NCI-H774 (cell line): Measurements from ENCODE around the gene PLEKHA6.
"Not testable (repeated sequence)": the region's sequence is repeated elsewhere in the genome, so short reads cannot be mapped to it uniquely, and the experiment has no call there.

Experiments
- DNase-seq: peaks from one replicate; lab custom pipeline; 2025; lab: John Stamatoyannopoulos, UW

The PLEKHA6 gene

DNA sequence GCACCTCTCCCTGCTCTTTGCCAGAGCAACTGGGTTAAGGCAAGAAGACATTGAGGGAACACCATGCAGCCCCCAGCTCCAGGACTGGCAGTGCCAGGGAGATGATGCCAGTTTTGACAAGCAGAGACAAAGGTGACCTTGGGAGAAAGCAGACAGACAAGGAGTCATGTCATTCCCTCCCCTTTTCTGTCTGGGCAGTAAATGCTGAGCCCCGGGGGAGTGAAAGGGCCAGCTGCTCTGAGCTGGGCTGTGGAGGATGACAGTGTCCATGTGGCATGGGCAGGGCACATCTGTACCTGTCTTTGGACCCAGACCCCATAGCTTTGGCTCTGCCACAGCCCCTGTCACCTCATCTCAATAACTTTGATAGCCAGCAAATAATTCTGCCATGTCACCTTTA is 24.2 kb downstream of the PLEKHA6 start:
- no peak for DNase-seq

DNA sequence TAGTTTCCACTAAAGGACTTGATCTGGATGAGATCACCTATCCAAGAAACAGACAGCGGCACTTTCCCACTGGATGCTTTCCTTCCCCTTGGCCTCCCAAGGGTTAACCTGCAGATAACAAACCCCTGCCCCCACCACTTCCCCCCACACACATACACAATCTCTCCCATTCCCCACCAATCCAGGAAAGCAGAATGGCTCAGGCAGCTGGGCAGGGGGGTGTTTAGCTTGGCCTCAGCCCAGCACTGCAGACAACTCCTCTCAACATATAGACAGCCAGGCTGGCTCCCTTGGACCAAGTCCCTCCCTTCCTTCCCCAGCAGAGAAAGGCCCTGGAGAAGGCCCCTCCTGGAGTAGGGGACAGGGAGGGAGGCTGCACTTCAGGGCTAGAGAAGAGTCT is 24.6 kb downstream of the PLEKHA6 start:
- DNase-seq: no peak

- no peak for DNase-seq
Observed at GRCh38 chr1:204334455-204334854, 25.3 kb downstream of the PLEKHA6 start.

GRCh38 chr1:204333427-204333826 is 26.3 kb downstream of the PLEKHA6 start:
- no peak for DNase-seq

DNA sequence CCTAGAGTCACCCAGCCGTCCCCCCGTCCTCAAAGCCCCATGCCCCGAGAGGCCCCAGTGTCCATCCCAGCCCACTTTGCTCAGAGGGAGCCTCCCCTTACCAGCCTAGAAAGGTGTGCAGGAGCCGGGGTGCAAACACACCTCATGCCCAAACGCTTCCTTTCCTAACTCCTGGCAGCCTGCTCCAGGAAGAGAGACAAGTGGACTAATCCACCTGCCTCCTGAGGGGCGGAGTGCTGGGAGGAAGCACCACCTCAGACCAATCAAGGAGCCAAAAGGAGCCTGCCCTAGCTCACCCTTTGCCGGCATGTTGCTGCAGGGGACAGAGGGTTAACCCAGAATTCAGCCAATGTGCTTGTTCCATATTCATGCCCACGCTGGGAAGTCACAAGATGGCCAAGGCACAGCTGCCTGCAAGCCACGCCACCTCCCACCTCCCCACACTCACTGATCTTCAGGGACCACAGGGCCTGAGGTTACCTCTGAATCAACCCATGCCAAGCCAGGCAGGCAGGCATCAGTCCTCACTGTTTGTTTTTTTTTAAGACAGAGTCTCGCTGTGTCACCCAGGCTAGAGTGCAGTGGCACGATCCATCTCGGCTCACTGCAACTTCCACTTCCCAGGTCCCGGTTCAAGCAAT is 27.8 kb downstream of the PLEKHA6 start:
- peak; percentile 52 for DNase-seq

GRCh38 chr1:204331275-204331674 is 28.5 kb downstream of the PLEKHA6 start:
- peak; percentile 16 for DNase-seq

- DNase-seq: not testable (repeated sequence)
Observed at GRCh38 chr1:204327870-204328269, 31.9 kb downstream of the PLEKHA6 start.

DNA sequence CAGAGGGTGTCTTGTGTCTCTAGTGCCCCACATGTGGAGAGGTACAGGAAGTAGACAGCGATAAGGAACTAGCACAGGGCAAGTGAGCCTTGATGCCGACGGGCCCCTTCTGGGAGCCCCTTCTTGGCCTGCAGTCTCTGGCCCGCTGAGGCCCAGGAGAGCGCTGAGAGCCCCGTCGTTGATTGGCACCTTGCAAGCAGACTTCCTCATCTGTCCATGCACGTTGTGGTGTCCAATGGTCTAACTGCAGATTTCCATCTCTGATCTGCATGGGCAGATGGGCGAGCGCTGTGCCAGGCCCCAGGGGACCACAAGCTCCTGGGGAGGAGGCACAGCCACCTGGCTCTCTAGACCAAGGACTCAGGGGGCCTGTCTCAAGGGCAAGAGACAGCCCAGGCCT is 32.4 kb downstream of the PLEKHA6 start:
- no peak for DNase-seq

GRCh38 chr1:204326771-204327300 is 32.9 kb downstream of the PLEKHA6 start:
- no peak for DNase-seq

GRCh38 chr1:204325944-204326343 is 33.8 kb downstream of the PLEKHA6 start:
- DNase-seq: no peak

DNA sequence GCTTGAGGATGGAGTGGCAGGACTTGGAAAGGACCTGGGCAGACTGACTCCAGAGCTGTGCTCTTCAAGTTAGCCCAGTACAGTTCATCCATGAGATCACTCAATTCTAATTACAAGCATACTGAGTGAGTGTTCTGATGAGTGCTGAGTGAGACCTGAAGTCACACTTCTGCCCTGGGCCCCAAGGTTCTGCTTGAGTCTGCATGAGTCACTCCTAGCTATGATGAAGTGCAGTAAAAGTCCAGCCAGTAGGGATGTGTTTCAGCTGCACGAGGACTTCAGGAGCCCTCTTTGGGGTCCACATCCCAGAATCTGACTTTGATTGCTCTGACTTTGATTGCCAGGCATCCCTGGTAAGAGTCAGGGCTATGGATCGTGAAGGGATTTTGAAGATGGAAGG is 35.8 kb downstream of the PLEKHA6 start:
- DNase-seq: no peak

DNA sequence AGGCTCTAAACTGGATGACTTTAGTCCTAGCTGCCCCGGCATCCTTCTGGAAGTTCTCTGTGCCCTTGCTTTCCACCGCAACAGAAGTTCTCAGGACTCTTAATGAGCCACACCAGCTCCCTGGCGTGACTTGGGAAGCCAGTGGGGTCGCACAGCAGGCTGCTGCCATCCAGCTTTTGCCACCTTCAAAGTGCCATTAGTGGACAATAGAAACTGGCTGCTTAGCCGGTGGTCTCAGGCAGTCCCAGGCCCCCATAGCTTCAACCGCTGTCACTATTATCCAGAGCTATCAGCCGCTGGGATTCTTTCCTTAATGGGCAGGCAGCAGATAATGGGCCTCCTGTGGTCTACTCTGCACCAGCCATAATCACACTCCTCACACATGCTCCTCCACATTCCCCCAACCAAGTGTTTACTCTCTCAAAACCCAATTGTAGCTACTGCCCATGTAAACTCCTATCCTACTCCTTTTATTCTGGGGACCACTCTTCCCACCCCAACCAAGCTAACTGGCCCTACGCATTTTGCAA is 37.3 kb downstream of the PLEKHA6 start:
- no peak for DNase-seq

DNA sequence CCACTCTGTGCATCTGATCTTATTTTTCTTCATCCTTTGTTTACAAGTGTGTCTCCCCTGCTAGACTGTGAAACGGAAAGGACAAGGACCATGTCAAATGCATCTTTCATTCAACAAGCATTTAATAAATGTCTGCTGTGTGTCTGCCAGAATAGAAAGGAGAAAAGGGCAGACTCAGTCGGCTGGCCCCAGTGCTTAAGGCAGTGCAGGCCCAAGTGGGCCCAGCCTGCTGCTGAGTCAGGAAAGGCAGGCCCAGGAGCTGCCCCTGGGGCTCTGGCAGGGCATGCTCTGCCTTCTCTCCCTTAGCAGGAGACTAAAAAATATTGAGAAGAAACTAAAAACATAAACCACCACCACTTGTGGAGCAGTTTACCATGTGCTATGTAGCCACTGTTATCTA is 38.1 kb downstream of the PLEKHA6 start:
- DNase-seq: no peak

DNA sequence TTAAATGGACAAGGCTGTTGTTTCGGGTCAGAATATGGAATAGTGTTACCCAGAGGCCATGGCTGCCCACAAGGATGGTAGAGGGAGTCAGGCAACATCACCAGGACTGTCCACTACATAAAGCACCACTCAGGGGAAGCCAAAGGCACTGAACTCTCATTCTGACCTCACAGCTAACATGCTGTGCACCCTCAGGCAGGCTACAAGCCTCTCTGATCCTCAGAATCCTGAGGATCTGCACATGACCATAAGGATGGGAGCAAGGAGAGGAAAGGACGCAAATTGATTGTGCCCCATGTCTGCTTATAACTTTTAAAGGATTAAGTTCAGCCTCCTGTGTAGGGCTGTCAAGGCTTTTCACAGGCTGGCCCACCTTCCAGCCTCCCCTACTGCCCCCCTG is 38.7 kb downstream of the PLEKHA6 start:
- DNase-seq: no peak

- no peak for DNase-seq
Observed at GRCh38 chr1:204320382-204320804, 39.3 kb downstream of the PLEKHA6 start.

- no peak for DNase-seq
Observed at GRCh38 chr1:204319462-204319861, 40.3 kb downstream of the PLEKHA6 start.

- DNase-seq: no peak
Observed at GRCh38 chr1:204319027-204319426, 40.7 kb downstream of the PLEKHA6 start.

DNA sequence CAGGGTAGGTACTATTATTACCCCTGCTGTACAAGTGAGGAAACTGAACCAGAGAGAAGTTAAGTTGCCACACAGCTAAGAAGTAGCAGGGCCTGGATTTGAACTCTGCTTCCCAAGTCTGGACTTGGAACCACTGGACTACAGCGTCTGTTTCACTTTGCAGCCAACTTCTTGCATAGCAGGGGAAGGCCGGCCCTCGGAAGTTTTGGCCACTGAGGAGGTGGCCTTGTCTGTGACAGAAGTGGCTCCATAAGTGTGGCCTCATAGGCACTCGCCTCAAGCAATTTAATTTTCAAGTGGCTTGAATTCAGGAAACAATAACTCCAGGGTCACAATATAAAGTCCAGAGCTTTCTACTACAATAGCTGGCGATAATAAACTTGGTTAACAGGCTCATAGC is 41.4 kb downstream of the PLEKHA6 start:
- DNase-seq: no peak

GRCh38 chr1:204317170-204317569 is 42.6 kb downstream of the PLEKHA6 start:
- DNase-seq: no peak

DNA sequence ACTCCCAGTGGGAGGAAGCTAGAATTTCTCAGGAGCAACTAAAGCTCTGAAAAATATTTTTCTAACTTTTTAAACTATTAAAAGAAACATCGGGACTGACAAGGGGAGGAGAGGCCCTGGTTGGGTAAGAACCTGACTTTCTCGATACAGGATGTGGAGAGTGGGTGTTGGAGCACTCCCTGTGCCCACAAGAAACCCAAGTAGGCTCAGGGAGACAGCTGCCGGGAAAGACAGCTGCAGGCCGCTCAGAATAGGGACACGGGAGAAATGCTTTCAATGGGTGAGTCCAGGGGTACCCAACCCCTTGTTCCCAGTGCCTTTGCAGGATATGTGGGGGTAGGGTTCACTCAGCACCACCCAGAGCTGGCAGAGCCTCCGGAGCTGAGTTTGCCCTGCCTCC is 43.6 kb downstream of the PLEKHA6 start:
- no peak for DNase-seq

DNA sequence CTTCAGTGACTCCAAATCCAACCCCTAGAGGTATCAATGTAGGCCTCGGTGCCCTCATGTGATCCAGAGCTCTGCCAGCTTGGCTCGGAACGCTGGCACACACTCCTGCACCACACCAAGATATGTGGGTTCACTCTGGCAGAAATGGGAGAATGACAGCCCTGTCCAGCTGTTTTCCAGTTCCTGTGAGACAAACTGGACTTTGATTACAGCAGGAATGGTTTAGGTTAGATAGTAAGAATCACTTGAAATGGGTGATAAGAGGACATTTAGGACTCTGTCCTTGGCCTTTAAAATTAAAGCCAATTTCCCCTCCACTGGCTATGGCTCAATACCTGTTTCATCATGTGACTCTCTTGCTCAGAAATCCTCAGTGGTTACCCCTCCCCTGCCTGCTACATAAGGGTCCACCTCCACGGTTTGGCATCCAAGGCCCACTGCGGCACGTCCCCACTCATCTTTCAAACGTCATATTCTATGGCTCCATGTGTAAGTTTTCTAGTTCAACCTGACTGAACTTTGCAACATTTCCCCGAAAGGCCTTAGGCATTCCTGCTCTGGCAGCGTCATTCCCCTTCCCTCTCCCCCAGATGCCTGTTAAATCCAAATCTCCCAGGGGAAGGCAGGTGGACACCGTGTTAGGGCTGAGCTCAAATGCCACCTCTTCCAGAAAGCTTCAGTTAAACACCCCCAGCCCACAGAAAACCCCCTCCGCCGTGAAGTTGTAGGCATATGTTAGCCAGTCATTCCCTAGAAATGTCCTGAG is 44.7 kb downstream of the PLEKHA6 start:
- no peak for DNase-seq

DNA sequence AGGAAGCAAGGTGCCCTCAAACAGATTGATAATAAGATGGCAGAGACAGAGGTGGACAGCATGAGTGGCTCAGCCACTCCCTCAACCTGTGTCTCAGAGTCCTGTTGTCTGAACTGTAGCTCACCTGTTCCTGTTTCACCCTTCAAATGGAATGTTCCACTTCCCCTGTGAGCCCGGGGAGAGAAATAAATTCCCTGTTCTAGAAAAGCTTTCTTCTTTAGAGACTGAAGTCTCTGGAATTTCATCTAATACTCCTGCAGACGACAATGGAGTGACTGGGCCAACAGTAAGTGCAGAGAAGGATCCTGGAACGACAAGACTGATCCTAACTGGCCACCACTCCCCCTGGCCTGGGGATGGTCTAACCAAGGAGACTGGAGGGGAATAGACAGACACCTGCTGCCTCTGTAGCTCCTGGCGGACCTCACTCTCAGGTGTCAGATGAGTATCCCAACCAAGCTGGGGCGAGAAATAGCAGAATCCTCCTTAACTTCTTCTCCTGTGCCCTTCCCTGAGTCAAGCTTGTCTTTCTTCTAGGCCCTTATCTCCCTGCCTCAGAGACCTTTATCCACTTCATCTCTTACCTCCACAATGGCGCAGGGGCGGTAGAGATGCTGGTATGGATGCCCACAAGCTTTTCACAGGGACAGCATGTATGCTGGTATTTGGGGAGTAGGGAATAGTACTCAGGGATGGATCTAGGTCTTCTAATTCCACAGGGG is 45.4 kb downstream of the PLEKHA6 start:
- peak; percentile 81 for DNase-seq

- no peak for DNase-seq
Observed at GRCh38 chr1:204313675-204314074, 46.1 kb downstream of the PLEKHA6 start.
